ENCODE measurements around the gene GREM2. TPM values are rescaled to one million over a fixed set of nuclear protein-coding genes. Genes with fewer than 3 reads are reported as not detected.

Gene GREM2
- total RNA-seq, 2 experiments from 2014 or later: 0.07 TPM

- intact Hi-C loops (cut with DNase I, micrococcal nuclease): no loop called here
These were observed 73.1 kb downstream of the GREM2 start for GRCh38 chr1:240538776-240539430.

DNA sequence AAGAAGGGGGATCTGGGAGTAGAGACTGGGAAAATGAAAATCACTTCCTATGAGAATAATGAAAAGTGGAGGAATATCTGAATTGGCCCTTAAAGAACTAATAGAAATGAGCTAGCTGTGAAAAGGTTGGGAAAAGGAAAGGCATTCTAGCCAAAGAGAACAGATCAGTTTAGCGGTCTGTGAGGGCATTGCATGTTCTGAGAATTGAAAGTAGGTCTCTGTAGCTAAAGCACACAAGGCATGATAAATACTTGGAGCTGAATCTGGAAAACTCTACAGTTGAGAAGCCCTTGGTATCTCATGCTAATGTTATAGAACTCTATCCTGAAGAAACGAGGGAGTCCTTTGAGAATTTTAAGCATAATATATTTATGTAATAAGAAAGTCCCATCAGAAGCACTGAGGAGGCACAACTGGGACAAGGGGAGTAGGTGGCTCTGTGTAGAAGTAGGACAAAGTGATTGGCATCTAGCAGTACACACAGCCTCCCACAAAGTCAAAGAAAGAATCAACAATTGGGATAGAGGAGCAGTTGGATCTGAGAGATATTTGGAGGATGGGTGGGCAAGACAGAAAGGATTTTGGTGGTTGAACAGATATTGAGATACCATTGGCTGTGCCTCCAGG lies 78.7 kb downstream of the GREM2 start:
- no peak for ATAC-seq
- Mint-ChIP-seq H3K4me1 (no peaks in the 10 kb centered on the region), H3K4me3 (no peak overlapping the region), H3K27ac (no peak overlapping the region), H3K36me3 (ENCODE audit: low read depth) (no peaks in the 10 kb centered on the region), H3K9me3 (ENCODE audit: low read depth) (peaks cover 5% of the 10 kb centered on the region), H3K27me3 (no peaks in the 10 kb centered on the region)
- intact Hi-C loops (cut with DNase I, micrococcal nuclease): no loop called here
- DNase-seq: no peak
- ChIA-PET POLR2A (no interaction called here), CTCF (no interaction called here)

More at GRCh38 chr1:240538776-240539430, 73.1 kb downstream of the GREM2 start:
- Mint-ChIP-seq H3K27me3 (no peaks in the 10 kb centered on the region), H3K4me3 (no peak overlapping the region), H3K27ac (no peak overlapping the region), H3K4me1 (no peaks in the 10 kb centered on the region), H3K36me3 (ENCODE audit: low read depth) (no peaks in the 10 kb centered on the region), H3K9me3 (ENCODE audit: low read depth) (peaks cover 5% of the 10 kb centered on the region)
- DNase-seq: no peak
- CTCF ChIA-PET: interaction anchor here (0.7 kb wide), 1 partner anchor 170 kb away, joined by 3 read pairs; no protein-coding TSS in a partner anchor
- ATAC-seq: no peak
- POLR2A ChIA-PET: no interaction called here

- Mint-ChIP-seq H3K9me3 (ENCODE audit: low read depth) (no peaks in the 10 kb centered on the region), H3K27ac (no peak overlapping the region), H3K36me3 (ENCODE audit: low read depth) (no peaks in the 10 kb centered on the region), H3K27me3 (no peaks in the 10 kb centered on the region), H3K4me3 (no peak overlapping the region), H3K4me1 (no peaks in the 10 kb centered on the region)
- POLR2A ChIA-PET: no interaction called here
- CTCF ChIA-PET: no interaction called here
- DNase-seq (no peak), ATAC-seq (no peak)
- intact Hi-C loops (cut with DNase I, micrococcal nuclease): no loop called here
These were observed 83.4 kb downstream of the GREM2 start for GRCh38 chr1:240528591-240528990.

DNA sequence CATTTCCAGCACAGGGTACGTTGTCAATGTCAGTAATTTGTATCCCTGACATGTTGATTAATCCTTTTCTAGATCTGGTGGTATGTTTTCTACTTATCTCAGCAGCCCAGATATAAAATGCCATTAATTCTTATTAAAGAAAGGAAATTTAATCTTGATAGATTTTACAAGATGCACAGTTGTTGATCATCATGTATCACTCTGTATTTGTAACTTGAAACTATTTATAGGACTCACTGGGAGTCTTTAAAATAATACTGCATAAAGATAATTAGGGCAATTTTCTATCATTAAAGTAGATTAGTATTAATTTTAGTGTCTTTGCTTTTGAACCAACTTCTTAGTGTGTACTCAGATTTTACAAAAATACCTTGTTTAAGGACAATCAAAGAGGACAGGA lies 84.9 kb downstream of the GREM2 start:
- Mint-ChIP-seq H3K4me3 (no peak overlapping the region), H3K27ac (no peak overlapping the region), H3K4me1 (no peaks in the 10 kb centered on the region), H3K36me3 (ENCODE audit: low read depth) (no peaks in the 10 kb centered on the region), H3K9me3 (ENCODE audit: low read depth) (no peaks in the 10 kb centered on the region), H3K27me3 (no peaks in the 10 kb centered on the region)
- ATAC-seq (no peak), DNase-seq (no peak)
- CTCF ChIA-PET: no interaction called here
- POLR2A ChIA-PET: no interaction called here
- intact Hi-C loops (cut with DNase I, micrococcal nuclease): no loop called here

- DNase-seq: no peak
- CTCF ChIA-PET: no interaction called here
- POLR2A ChIA-PET: no interaction called here
- intact Hi-C loops (cut with DNase I, micrococcal nuclease): no loop called here
- Mint-ChIP-seq H3K9me3 (ENCODE audit: low read depth) (no peaks in the 10 kb centered on the region), H3K4me3 (no peak overlapping the region), H3K36me3 (ENCODE audit: low read depth) (no peaks in the 10 kb centered on the region), H3K27ac (no peak overlapping the region), H3K27me3 (no peaks in the 10 kb centered on the region), H3K4me1 (no peaks in the 10 kb centered on the region)
- ATAC-seq: no peak
These were observed 85.6 kb downstream of the GREM2 start for GRCh38 chr1:240526312-240526711.

DNA sequence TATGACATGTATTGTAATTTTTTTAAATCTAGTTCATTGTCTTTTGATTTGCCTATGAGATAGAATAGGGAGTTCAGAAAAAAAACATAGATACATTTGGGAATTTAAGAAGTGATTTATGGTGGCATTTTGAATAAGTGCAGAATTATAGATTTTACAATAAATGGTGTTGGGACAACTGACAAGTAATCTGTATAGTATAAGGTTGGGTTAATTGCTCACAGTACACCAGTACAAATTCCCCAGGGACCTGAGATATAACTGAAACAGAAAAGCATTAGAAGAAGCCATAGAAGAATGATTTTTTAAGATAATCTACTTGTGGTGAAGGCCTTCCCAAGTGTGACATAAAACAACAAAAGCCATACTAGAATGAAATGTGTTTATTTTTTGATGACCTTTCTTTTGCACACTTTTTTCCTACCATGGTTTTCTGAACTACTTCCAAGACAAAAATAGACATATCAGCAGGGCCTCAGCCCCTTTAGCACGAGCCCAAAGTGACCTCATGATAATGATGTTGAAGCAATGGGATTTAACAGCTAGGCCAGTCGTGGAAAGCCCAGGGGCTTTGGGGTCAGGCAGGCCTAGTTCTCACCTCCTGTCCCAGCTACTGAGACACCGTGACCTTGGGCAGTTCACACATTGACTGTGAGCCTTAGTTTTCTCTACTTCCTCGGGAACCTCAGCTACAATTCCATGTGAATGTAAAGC lies 87.4 kb downstream of the GREM2 start:
- Mint-ChIP-seq H3K4me3 (no peak overlapping the region), H3K27ac (no peak overlapping the region)

GRCh38 chr1:240522122-240522822 lies 89.7 kb downstream of the GREM2 start:
- Mint-ChIP-seq H3K4me1 (no peaks in the 10 kb centered on the region), H3K9me3 (ENCODE audit: low read depth) (peaks cover 2% of the 10 kb centered on the region), H3K27ac (no peak overlapping the region), H3K27me3 (no peaks in the 10 kb centered on the region), H3K36me3 (ENCODE audit: low read depth) (no peaks in the 10 kb centered on the region), H3K4me3 (no peak overlapping the region)
- POLR2A ChIA-PET: no interaction called here
- CTCF ChIA-PET: no interaction called here
- ATAC-seq: no peak
- no peak for DNase-seq
- intact Hi-C loops (cut with DNase I, micrococcal nuclease): no loop called here

More for the DNA sequence above, 87.4 kb downstream of the GREM2 start:
- DNase-seq (no peak), ATAC-seq (no peak)
- no peaks in the 10 kb centered on the region for H3K4me1 Mint-ChIP-seq
- intact Hi-C loops (cut with DNase I, micrococcal nuclease): no loop called here
- no peaks in the 10 kb centered on the region for H3K36me3 Mint-ChIP-seq (ENCODE audit: low read depth)
- H3K27me3 Mint-ChIP-seq: no peaks in the 10 kb centered on the region
- ChIA-PET POLR2A (no interaction called here), CTCF (no interaction called here)
- peaks cover 2% of the 10 kb centered on the region for H3K9me3 Mint-ChIP-seq (ENCODE audit: low read depth)

GRCh38 chr1:240517891-240518290 lies 94.1 kb downstream of the GREM2 start:
- POLR2A ChIA-PET: no interaction called here
- DNase-seq: no peak
- H3K27ac Mint-ChIP-seq: no peak overlapping the region
- no peaks in the 10 kb centered on the region for H3K27me3 Mint-ChIP-seq
- H3K9me3 Mint-ChIP-seq (ENCODE audit: low read depth): peaks cover 2% of the 10 kb centered on the region
- no peak overlapping the region for H3K4me3 Mint-ChIP-seq
- CTCF ChIA-PET: interaction anchor here (1.0 kb wide), 1 partner anchor 212 kb away, joined by 3 read pairs; no protein-coding TSS in a partner anchor
- ATAC-seq: no peak
- H3K4me1 Mint-ChIP-seq: no peaks in the 10 kb centered on the region
- no peaks in the 10 kb centered on the region for H3K36me3 Mint-ChIP-seq (ENCODE audit: low read depth)
- intact Hi-C loops (cut with DNase I, micrococcal nuclease): no loop called here

GRCh38 chr1:240516069-240516468 lies 95.9 kb downstream of the GREM2 start:
- Mint-ChIP-seq H3K4me3 (no peak overlapping the region), H3K9me3 (ENCODE audit: low read depth) (peaks cover 2% of the 10 kb centered on the region), H3K4me1 (no peaks in the 10 kb centered on the region), H3K27me3 (no peaks in the 10 kb centered on the region), H3K27ac (no peak overlapping the region), H3K36me3 (ENCODE audit: low read depth) (no peaks in the 10 kb centered on the region)
- DNase-seq (no peak), ATAC-seq (no peak)
- ChIA-PET CTCF (no interaction called here), POLR2A (no interaction called here)
- intact Hi-C loops (cut with DNase I, micrococcal nuclease): no loop called here

- POLR2A ChIA-PET: no interaction called here
These were observed 96.5 kb downstream of the GREM2 start for GRCh38 chr1:240515505-240515904.

GRCh38 chr1:240511789-240512188 lies 100.2 kb downstream of the GREM2 start:
- POLR2A ChIA-PET: no interaction called here
- H3K9me3 Mint-ChIP-seq (ENCODE audit: low read depth): peaks cover 3% of the 10 kb centered on the region
- no peaks in the 10 kb centered on the region for H3K36me3 Mint-ChIP-seq (ENCODE audit: low read depth)
- H3K4me1 Mint-ChIP-seq: no peaks in the 10 kb centered on the region
- CTCF ChIA-PET: no interaction called here
- DNase-seq (no peak), ATAC-seq (no peak)
- H3K27ac Mint-ChIP-seq: no peak overlapping the region
- intact Hi-C loops (cut with DNase I, micrococcal nuclease): no loop called here
- no peak overlapping the region for H3K4me3 Mint-ChIP-seq
- H3K27me3 Mint-ChIP-seq: no peaks in the 10 kb centered on the region

More at GRCh38 chr1:240515505-240515904, 96.5 kb downstream of the GREM2 start:
- Mint-ChIP-seq H3K9me3 (ENCODE audit: low read depth) (no peaks in the 10 kb centered on the region), H3K27me3 (no peaks in the 10 kb centered on the region), H3K4me3 (no peak overlapping the region), H3K27ac (no peak overlapping the region), H3K36me3 (ENCODE audit: low read depth) (no peaks in the 10 kb centered on the region), H3K4me1 (no peaks in the 10 kb centered on the region)
- intact Hi-C loops (cut with DNase I, micrococcal nuclease): no loop called here
- CTCF ChIA-PET: no interaction called here
- DNase-seq: no peak
- ATAC-seq: no peak

GRCh38 chr1:240508950-240509349 lies 103.0 kb downstream of the GREM2 start:
- Mint-ChIP-seq H3K4me1 (no peaks in the 10 kb centered on the region), H3K27me3 (no peaks in the 10 kb centered on the region), H3K9me3 (ENCODE audit: low read depth) (peaks cover 3% of the 10 kb centered on the region), H3K27ac (no peak overlapping the region), H3K4me3 (no peak overlapping the region), H3K36me3 (ENCODE audit: low read depth) (no peaks in the 10 kb centered on the region)
- no peak for DNase-seq
- ATAC-seq: no peak
- CTCF ChIA-PET: no interaction called here
- intact Hi-C loops (cut with DNase I, micrococcal nuclease): no loop called here
- POLR2A ChIA-PET: no interaction called here

All from activated CD4-positive, alpha-beta T cell treated with anti-CD3 and anti-CD28 coated beads for 36 hours (primary cell).